HG03342 (cell line): Measurements from ENCODE around the gene ATP11A.
A peak's percentile ranks its signal among the peaks of the same experiment; 100 is the strongest.

Source experiments
- ATAC-seq: cut with Tn5 transposase; IDR thresholded peaks from one replicate; pipeline ENCODE4 v1.9.1; 2021; ENCODE audit warnings: mild to moderate bottlenecking, moderate library complexity; ENCODE audit not compliant: unreplicated experiment

The ATP11A gene

GRCh38 chr13:112689303-112690245 is at the start of gene ATP11A:
Gene ATP11A, plus strand, starts transcription at chr13:112690038. Its CDS starts 379 bp downstream, at chr13:112690417.
- peak; percentile 63 for ATAC-seq

GRCh38 chr13:112641456-112642089 is 48.3 kb upstream of the ATP11A start:
- no peak for ATAC-seq

GRCh38 chr13:112642090-112642460 is 47.8 kb upstream of the ATP11A start:
- no peak for ATAC-seq

DNA sequence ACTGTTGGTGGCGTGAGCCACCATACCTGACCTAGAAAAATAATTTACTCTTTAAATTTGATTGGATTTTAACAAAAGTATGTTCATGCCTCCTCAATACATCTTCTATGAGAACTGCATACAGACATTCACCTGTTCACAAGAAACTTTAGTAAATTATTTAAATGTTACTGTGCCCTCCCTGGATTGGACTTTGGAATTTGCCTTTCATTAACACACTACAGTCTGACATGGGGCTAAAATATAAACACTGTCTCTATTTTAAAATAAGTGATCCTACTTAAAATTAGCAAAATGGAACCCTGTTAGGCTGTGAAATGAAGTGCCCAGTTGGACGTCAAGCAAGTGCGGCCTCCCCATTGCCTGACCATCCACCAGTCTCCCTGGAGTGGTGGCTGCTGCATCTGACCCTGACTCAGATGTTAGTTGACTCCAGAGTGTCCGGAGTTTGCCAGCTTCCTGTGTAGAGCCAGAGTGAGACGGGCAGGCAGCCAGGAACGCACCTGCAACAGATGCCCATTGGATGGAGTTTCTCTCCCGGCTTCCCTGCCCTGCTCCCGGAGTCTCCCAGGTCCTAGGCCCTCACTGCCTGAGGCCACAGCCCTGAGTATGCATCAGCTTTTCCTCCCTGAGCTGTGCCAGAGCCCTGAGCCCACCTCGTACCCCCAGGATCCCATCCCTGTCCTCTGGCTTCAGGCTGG is 45.9 kb upstream of the ATP11A start:
- no peak for ATAC-seq

GRCh38 chr13:112645327-112645914 is 44.4 kb upstream of the ATP11A start:
- no peak for ATAC-seq

GRCh38 chr13:112647256-112647655 is 42.6 kb upstream of the ATP11A start:
- ATAC-seq, result no peak

- ATAC-seq, result no peak
Observed at GRCh38 chr13:112648101-112648500, 41.7 kb upstream of the ATP11A start.

DNA sequence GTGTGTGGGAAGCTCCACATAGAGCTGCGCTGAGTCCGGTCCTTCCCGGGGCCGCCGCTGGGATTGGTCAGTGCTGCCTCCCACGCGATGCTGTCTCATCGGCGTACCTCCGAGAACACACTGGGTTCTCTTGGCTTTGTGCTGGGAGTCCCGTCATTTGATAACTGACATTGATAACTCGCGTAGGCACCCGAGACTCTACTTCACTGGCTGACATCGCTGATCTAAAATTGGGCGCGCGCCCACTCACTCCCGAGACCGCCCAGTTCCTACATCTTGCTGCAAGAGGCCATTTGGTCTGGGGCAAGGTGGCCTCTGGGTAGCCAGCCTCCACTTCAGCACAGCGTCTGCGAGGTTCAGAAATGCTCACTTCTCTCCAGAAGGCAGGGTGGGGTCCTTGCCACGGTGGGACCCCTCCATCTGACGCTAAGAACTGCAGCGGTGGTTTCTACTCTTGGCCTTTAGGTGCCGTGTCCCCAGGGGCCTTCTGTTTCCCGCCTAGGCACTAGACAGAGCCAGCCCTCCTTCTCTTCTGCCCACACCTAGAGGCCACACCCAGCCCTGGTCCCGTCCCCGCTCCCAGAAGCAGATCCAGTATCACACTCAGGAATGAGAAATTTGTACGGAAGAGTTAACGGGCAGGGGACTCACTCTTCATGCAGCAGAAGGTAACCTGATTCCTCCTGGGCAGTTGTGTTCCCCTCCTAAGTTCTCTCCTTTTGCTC is 40.7 kb upstream of the ATP11A start:
- no peak for ATAC-seq

DNA sequence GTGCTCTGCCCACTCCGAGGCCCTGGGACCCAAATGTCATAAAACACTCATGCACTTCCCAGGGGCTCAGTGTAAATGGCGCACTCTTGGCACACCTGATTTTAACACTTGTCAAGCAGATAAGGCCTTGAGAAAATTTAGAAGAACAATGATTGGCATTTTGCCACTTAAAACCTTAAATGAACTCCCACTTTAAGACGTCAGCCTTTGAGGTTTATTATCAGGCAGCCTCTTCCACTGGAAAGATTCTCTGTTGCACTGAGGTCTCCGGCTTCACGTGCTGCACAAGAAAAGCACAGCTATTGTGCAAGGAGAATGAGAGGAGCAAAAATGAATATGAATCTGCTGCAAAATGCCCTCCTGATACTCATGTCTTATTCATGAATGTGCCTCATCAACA is 38.5 kb upstream of the ATP11A start:
- no peak for ATAC-seq

DNA sequence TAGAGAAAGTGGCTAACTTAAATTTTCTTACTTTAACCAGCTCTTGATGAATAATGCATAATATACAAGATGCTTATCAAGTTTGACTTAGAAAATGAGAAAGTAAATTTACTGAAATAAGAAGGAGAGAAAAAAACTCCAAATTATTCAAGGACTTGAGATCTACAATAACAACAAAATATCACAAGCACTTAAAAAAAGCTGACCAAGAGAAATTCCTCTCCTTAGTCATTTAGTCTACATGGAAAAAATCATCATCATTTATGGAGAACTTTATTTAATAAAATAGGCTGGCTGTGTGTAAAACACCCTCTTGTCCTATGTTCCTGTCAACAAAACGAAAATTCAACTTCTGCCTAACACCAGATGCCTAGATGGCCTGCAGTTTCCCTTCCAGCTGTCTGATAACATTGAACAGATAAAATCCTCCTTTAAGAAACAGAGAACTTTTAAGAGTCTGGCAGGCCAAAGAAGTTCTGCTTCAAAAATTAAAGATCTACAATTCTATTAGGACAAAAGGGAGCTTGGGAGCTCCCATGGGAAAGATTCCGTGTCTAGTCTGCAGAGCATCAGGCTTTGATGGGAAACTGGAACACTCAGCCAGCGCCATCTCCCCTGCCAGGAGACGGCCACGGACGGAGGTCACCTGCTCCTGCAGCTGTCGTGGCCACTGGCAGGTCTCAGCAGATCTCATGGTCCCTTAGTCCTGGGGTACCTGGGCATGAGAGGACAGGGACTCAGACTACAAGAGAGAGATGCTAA is 37.9 kb upstream of the ATP11A start:
- no peak for ATAC-seq

GRCh38 chr13:112652512-112653070 is 37.2 kb upstream of the ATP11A start:
- ATAC-seq, result no peak

GRCh38 chr13:112653071-112653470 is 36.8 kb upstream of the ATP11A start:
- no peak for ATAC-seq

- ATAC-seq, result no peak
Observed at GRCh38 chr13:112655913-112656312, 33.9 kb upstream of the ATP11A start.

DNA sequence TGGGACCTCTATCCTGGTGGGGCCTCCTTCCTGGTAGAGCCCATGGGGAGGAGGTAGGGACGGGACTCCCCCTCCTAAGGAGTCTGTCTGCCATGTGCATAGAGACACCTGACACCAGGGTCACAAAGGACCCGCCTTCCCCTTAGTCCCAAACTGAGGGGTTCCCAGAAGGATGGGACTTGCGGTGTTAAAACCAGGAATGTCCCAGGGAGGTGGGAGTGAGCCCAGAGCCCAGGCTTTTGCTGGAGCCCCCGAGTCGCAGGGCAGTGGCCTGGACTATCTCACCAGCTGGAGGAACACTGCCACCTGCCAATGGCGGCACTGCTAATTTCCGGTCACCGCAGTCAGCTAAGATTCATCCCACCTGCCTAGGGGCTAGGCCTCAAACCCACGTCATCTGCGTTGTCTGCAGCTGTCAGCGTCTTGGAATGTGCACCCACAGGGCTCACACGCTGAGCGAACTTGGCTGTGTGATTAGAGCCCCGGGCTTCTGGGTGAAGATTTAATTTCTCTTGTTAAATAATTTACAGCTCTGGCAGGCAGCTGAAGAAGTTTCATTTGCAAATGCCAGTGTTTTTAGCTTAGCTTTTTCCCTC is 31.9 kb upstream of the ATP11A start:
- no peak for ATAC-seq

DNA sequence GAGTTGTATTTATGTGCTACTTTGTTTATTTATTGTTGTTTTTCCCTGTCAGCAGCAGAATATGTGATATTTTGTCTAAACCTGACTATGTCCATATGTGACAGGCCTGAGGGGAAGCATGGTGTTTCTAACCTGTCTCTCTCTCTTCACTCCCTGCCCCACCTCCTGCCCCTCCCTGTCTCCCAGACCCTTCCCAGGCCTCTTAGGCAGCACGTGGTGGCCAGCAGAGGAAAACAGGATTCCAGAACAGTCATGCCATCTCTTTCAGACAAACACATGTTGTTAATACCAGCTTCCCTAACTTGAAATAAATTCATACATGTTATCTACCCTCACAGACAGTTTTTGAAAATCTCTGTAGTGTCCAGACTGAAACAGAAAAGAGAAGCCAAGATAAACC is 31.0 kb upstream of the ATP11A start:
- no peak for ATAC-seq

DNA sequence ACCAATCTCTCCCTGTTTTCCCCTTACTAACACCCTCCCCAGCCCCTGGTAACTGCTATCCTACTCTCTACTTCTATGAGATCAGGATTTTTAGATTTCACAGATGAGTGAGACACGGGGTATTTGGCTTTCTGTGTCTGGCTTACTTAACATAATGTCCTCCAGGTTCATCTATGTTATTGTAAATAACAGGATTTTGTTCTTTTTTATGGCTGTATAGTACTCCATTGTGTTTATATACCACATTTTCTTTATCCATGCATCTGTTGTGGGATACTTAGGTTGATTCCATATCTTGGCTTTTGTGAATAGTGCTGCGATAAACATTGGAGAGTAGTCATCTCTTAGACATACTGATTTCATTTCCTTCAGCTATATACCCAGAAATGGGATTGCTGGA is 28.5 kb upstream of the ATP11A start:
- ATAC-seq, result no peak

GRCh38 chr13:112664501-112665203 is 25.2 kb upstream of the ATP11A start:
- no peak for ATAC-seq

DNA sequence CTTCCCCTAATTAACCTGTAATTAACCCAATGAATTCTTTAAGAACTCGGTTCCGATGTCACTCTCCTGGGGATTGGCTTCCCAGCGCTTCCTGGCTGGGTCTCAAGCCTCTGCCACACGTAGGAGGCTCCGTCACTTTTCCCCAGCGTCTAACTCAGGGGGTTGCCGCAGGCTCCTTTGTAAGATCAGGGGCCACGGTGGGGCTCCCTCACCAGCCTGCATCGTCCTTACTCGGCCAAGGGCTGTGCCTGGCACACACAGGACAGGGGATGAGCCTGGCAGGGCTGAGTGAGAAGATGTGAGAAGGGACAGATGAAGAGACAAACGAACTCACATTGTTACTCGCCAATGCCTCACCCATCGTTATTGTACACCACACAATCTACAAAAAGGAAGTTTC is 20.9 kb upstream of the ATP11A start:
- no peak for ATAC-seq
